GM23248 (cell line): Measurements from ENCODE around the gene HELZ2. TPM values are rescaled to one million over a fixed set of nuclear protein-coding genes. Genes with fewer than 3 reads are reported as not detected.
A peak's percentile ranks its signal among the peaks of the same experiment; 100 is the strongest.

Experiments
- DNase-seq: peaks from one replicate; pipeline ENCODE4 v3.0.0-alpha.2; 2015
- H2AFZ ChIP-seq: fragments of 200-600 bp; sonication (generic); 2 replicates; pipeline ENCODE4 v1.6.1; 2016; ENCODE audit warnings: antibody characterized with exemption
- H3F3A ChIP-seq: fragments of 200-600 bp; sonication (generic); 2 replicates; pipeline ENCODE4 v1.6.1; 2016; ENCODE audit warnings: mild to moderate bottlenecking, antibody characterized with exemption, mixed run types; ENCODE audit not compliant: insufficient read depth
- H3K27ac ChIP-seq: fragments of 200-600 bp; sonication (generic); 2 replicates; pipeline ENCODE4 v1.5.1; 2016; ENCODE audit warnings: mild to moderate bottlenecking
- H3K27me3 ChIP-seq: fragments of 200-600 bp; sonication (generic); replicated peaks from 2 replicates; pipeline ENCODE4 v1.6.1; 2016; ENCODE audit warnings: mild to moderate bottlenecking; ENCODE audit not compliant: insufficient read depth
- H3K36me3 ChIP-seq: fragments of 200-600 bp; sonication (generic); 2 replicates; pipeline ENCODE4 v1.6.1; 2016; ENCODE audit warnings: low read depth, mild to moderate bottlenecking
- H3K4me1 ChIP-seq: fragments of 200-600 bp; sonication (generic); 2 replicates; pipeline ENCODE4 v1.6.1; 2016; ENCODE audit warnings: mild to moderate bottlenecking; ENCODE audit not compliant: insufficient read depth
- H3K4me2 ChIP-seq: fragments of 200-600 bp; sonication (generic); one replicate; pipeline ENCODE4 v1.6.1; 2016; ENCODE audit warnings: mild to moderate bottlenecking; ENCODE audit not compliant: unreplicated experiment
- H3K4me3 ChIP-seq: fragments of 200-600 bp; sonication (generic); 2 replicates; pipeline ENCODE4 v1.5.1; 2016; ENCODE audit warnings: mild to moderate bottlenecking
- H3K79me2 ChIP-seq: fragments of 200-600 bp; sonication (generic); 2 replicates; pipeline ENCODE4 v1.6.1; 2016; ENCODE audit warnings: mild to moderate bottlenecking; ENCODE audit not compliant: insufficient read depth
- H3K9ac ChIP-seq: fragments of 200-600 bp; sonication (generic); 2 replicates; pipeline ENCODE4 v1.6.1; 2016; ENCODE audit warnings: mild to moderate bottlenecking
- H3K9me2 ChIP-seq: fragments of 200-600 bp; sonication (generic); 2 replicates; pipeline ENCODE4 v1.6.1; 2016; ENCODE audit warnings: mixed run types, mild to moderate bottlenecking, moderate library complexity; ENCODE audit not compliant: insufficient read depth
- H3K9me3 ChIP-seq: fragments of 200-600 bp; sonication (generic); one replicate; pipeline ENCODE4 v1.6.1; 2017; ENCODE audit warnings: low read depth
- H4K20me1 ChIP-seq: fragments of 200-600 bp; sonication (generic); 2 replicates; pipeline ENCODE4 v1.6.0; 2016; ENCODE audit not compliant: insufficient read depth
- EZH2 ChIP-seq: fragments of 200-600 bp; sonication (generic); IDR thresholded peaks from 2 replicates; pipeline ENCODE4 v1.6.1; 2018; ENCODE audit warnings: antibody characterized with exemption, mild to moderate bottlenecking; ENCODE audit not compliant: insufficient read depth, poor library complexity, severe bottlenecking
- EZH2phosphoT487 ChIP-seq: fragments of 200-600 bp; sonication (generic); IDR thresholded peaks from 2 replicates; pipeline ENCODE4 v1.6.1; 2018; ENCODE audit warnings: antibody characterized with exemption, moderate library complexity, mild to moderate bottlenecking, low read depth; ENCODE audit not compliant: insufficient read depth
- WGBS, 2 experiments: methylation state at CpG; one replicate each; pipeline ENCODE4 v1.1.6; 2015 to 2017; ENCODE audit warnings: low lambda C conversion rate in 2 of 2, low coverage in 1 of 2; ENCODE audit errors: missing lambda C conversion rate in 2 of 2; 5-methylcytosine and 5-hydroxymethylcytosine counted together
- in situ Hi-C: fragments of 300-500 bp; cut with MboI; formaldehyde crosslinking; loops from 2 replicates; pipeline ENCODE4 v1.15.0; 2020
- polyA plus RNA-seq: library from polyadenylated mRNA; unstranded; fragments of >200 nt; fragmentation: Nextera tagmentation; extraction: Ambion mirVana; gene quantifications from 2 replicates; pipeline ENCODE4 v1.2.1, GENCODE V29; 2016
- total RNA-seq: library from RNA; depleted of rRNA; stranded (reverse); fragments of >200 nt; shearing (Covaris generic); gene quantifications from 2 replicates; pipeline ENCODE4 v1.2.3, GENCODE V29; 2014

Gene HELZ2
- total and polyA plus RNA-seq, 2 experiments from 2014 or later: 3.0 to 17.5 TPM

DNA sequence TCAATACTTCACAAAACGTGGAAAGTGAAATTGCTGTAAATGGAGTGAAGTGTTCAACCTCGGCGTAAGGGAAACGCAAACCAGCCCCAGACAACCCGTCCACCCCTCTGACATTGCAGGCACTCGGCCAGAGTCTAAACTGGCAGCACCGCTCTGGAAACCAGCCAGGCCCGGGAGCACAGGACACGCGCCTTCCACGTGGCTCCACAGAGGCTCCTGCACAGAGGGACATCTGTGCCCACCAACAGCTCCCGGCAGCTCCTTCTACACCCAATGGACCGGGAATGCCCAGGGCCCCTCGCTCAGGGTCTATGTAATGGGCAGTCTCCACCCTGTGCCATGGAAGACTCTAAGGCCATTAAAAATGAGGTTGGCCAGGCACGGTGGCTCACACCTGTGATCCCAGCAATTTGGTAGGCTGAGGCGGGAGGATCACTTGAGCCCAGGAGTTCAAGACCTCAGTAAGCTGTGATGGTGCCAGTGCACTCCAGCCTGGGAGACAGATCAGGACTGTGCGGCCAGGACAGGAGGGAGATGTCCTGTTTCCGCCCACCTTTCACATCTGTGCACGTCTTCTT lies 3.4 kb upstream of the HELZ2 start:
- H3K9me3 ChIP-seq: no peaks in the 10 kb centered on the region
- peaks cover 15% of the 10 kb centered on the region; the same call in 1 of the 2 replicates for H3F3A ChIP-seq
- H3K4me2 ChIP-seq: no peak overlapping the region
- H4K20me1 ChIP-seq: no peaks in the 10 kb centered on the region
- no peaks in the 10 kb centered on the region for H3K9me2 ChIP-seq
- 0 out of 2 replicates have a peak, but pooled peaks cover 8% of the 10 kb centered on the region for H3K79me2 ChIP-seq
- WGBS, 2 experiments: 75 to 78% methylated on average over 19 of the region's 19 CpGs
- H3K27ac ChIP-seq: no peak overlapping the region
- TF ChIP-seq EZH2phosphoT487: no peak
- no peak for TF ChIP-seq EZH2
- H2AFZ ChIP-seq: no peak overlapping the region
- no peaks in the 10 kb centered on the region for H3K27me3 ChIP-seq
- in situ Hi-C loops: no loop called here
- 0 out of 2 replicates have a peak, but pooled peaks cover 10% of the 10 kb centered on the region for H3K4me1 ChIP-seq
- H3K9ac ChIP-seq: no peak overlapping the region
- H3K4me3 ChIP-seq: no peak overlapping the region
- DNase-seq: no peak
- no peaks in the 10 kb centered on the region for H3K36me3 ChIP-seq

DNA sequence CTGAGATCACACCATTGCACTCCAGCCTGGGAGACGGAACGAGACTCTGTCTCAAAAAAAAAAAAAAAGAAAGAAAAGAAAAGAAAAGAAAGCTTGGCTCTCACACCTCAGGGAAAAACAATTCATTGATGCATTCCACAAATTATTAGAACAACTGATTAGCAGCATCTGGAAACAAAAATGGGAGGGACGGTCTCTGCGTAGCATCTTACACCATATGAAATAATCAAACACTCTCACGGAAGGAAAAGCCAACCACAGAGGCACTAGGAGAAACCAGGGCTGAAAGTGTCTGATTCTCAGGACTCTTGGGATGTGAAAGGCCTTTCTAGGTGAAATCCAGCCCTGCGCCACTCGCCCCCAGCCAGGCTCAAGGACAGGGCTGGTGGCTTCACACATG lies 2.3 kb upstream of the HELZ2 start:
- Histone ChIP-seq H3K4me2 (no peak overlapping the region), H3F3A (peaks cover 15% of the 10 kb centered on the region; the same call in 1 of the 2 replicates), H3K4me1 (0 out of 2 replicates have a peak, but pooled peaks cover 10% of the 10 kb centered on the region), H3K27ac (no peak overlapping the region), H4K20me1 (no peaks in the 10 kb centered on the region), H3K79me2 (0 out of 2 replicates have a peak, but pooled peaks cover 8% of the 10 kb centered on the region), H3K9me3 (no peaks in the 10 kb centered on the region), H3K4me3 (no peak overlapping the region), H2AFZ (no peak overlapping the region), H3K36me3 (no peaks in the 10 kb centered on the region), H3K9ac (no peak overlapping the region), H3K9me2 (no peaks in the 10 kb centered on the region), H3K27me3 (no peaks in the 10 kb centered on the region)
- no peak for TF ChIP-seq EZH2
- no peak for TF ChIP-seq EZH2phosphoT487
- WGBS, 2 experiments: 43 to 47% methylated on average over 7 of the region's 7 CpGs
- peak; percentile 32 for DNase-seq
- in situ Hi-C loops: no loop called here

DNA sequence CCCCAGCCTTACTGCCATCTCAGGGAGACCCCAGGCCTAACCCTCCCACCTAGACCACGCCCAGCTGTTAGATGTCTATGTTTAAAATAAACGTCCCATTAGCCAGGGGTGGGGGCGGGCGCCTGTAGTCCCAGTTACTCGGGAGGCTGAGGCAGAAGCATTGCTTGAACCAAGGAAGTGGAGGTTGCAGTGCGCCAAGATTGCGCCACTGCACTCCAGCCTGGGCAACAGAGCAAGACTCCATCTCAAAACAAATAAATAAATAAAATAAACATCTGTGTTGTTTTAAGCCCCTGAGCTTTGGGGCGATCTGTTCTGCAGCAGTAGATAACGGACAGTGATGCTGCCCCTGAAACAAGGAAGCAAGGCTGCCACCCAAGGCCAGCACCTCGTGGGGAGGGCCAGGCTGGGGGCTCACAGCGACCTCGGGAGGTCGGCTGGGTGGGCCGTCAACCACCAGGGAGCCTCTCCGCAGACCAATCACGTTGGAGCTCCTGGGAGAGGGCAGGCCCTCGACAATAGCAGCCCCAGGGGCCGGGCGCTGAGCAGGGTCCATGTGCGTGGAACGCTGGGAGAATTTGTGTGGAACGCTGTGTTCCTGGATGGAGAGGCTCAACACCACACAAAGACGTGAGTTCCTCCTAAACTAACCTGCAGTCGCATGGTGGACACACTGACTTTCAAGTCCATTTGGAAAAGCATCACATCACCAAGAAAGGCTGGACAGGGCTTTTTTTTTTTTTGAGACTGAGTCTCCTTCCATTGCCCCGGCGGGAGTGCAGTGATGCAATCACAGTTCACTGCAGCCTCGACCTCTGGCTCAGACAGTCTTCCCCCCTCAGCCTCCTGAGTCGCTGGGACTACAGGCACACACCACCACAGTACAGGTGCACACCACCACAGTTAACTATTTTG lies 1.0 kb upstream of the HELZ2 start:
- TF ChIP-seq EZH2phosphoT487 (no peak), EZH2 (no peak)
- in situ Hi-C loops: no loop called here
- 74 to 78% methylated on average over 28 of the region's 28 CpGs for WGBS, 2 experiments
- H4K20me1 ChIP-seq: no peaks in the 10 kb centered on the region
- no peak overlapping the region for H3K9ac ChIP-seq
- DNase-seq: peak; percentile 66
- H3K79me2 ChIP-seq: 0 out of 2 replicates have a peak, but pooled peaks cover 8% of the 10 kb centered on the region
- peak overlapping the region; percentile 47 for H3K27ac ChIP-seq
- H3K4me2 ChIP-seq: no peak overlapping the region
- peaks cover 15% of the 10 kb centered on the region; the same call in 1 of the 2 replicates for H3F3A ChIP-seq
- H3K36me3 ChIP-seq: no peaks in the 10 kb centered on the region
- H3K4me3 ChIP-seq: no peak overlapping the region
- H3K9me2 ChIP-seq: no peaks in the 10 kb centered on the region
- H3K4me1 ChIP-seq: 0 out of 2 replicates have a peak, but pooled peaks cover 10% of the 10 kb centered on the region
- H3K27me3 ChIP-seq: no peaks in the 10 kb centered on the region
- no peaks in the 10 kb centered on the region for H3K9me3 ChIP-seq
- no peak overlapping the region for H2AFZ ChIP-seq

- Histone ChIP-seq H3K27me3 (no peaks in the 10 kb centered on the region), H3K9me2 (no peaks in the 10 kb centered on the region), H3K9ac (peak overlapping the region; percentile 87), H3K36me3 (no peaks in the 10 kb centered on the region), H3K4me1 (0 out of 2 replicates have a peak, but pooled peaks cover 10% of the 10 kb centered on the region), H3F3A (peaks cover 15% of the 10 kb centered on the region; the same call in 1 of the 2 replicates), H3K9me3 (no peaks in the 10 kb centered on the region), H4K20me1 (no peaks in the 10 kb centered on the region), H3K4me3 (peak overlapping the region; percentile 90), H2AFZ (peak overlapping the region; percentile 51; the same call in 1 of the 2 replicates), H3K79me2 (0 out of 2 replicates have a peak, but pooled peaks cover 8% of the 10 kb centered on the region), H3K4me2 (peak overlapping the region; percentile 91), H3K27ac (no peak overlapping the region)
- TF ChIP-seq EZH2phosphoT487: no peak
- TF ChIP-seq EZH2: no peak
- in situ Hi-C loops: no loop called here
- WGBS, 2 experiments: 1 to 3% methylated on average over 13 to 22 of the region's 24 CpGs
- DNase-seq: peak; percentile 36
These were observed 350 bp downstream of the HELZ2 start for GRCh38 chr20:63573647-63574131.
